ENCODE measurements around the gene ANKRD63. TPM values are rescaled to one million over a fixed set of nuclear protein-coding genes. Genes with fewer than 3 reads are reported as not detected.

The ANKRD63 gene
- total and polyA plus RNA-seq, 10 donors: not detected

GRCh38 chr15:40272485-40273056 is 10.3 kb downstream of the ANKRD63 start:
- Histone ChIP-seq H3K4me3 (no peak overlapping the region), H3K9me3 (no peaks in the 10 kb centered on the region), H3K4me1 (peaks cover 0 to 29% (median 8%) of the 10 kb centered on the region in 6 donors), H3K27ac (no peak overlapping the region), H3K27me3 (replicated peaks in 1 of 7) (peaks cover 0 to 14% (median 0%) of the 10 kb centered on the region in 7 donors), H3K36me3 (no peaks in the 10 kb centered on the region)
- peak in 2 of 11 experiments; percentile 12 to 17 for TF ChIP-seq CTCF (IDR thresholded peaks at IDR 0.05 in 8 of 11, conservative IDR thresholded peaks at IDR 0.05 in 3 of 11)
- TF ChIP-seq POLR2AphosphoS5 (IDR thresholded peaks at IDR 0.05): no peak
- 66 to 82% (median 76%) methylated on average over 9 to 20 of the region's 20 CpGs for WGBS, 5 donors
- no peak for DNase-seq
- intact Hi-C loops (cut with DNase I; ENCODE audit: low total_unique reads): loop anchor here (5.0 kb wide), 1 partner anchor 55 kb away; no protein-coding TSS in a partner anchor

GRCh38 chr15:40271685-40272484 is 11.0 kb downstream of the ANKRD63 start:
- intact Hi-C loops (cut with DNase I; ENCODE audit: low total_unique reads): loop anchor here (5.0 kb wide), 1 partner anchor 55 kb away; no protein-coding TSS in a partner anchor
- peaks cover 0 to 11% (median 0%) of the 10 kb centered on the region in 7 donors for H3K27me3 ChIP-seq (replicated peaks in 1 of 7)
- H3K4me1 ChIP-seq: peaks cover 0 to 23% (median under 1%) of the 10 kb centered on the region in 6 donors
- no peak for TF ChIP-seq POLR2AphosphoS5 (IDR thresholded peaks at IDR 0.05)
- TF ChIP-seq POLR2A (IDR thresholded peaks at IDR 0.05): no peak
- H3K4me3 ChIP-seq: no peak overlapping the region
- DNase-seq: no peak
- H3K36me3 ChIP-seq: no peaks in the 10 kb centered on the region
- WGBS, 5 donors: 84 to 92% (median 87%) methylated on average over 12 to 25 of the region's 25 CpGs
- no peak overlapping the region for H3K27ac ChIP-seq
- H3K9me3 ChIP-seq: no peaks in the 10 kb centered on the region

GRCh38 chr15:40270246-40270995 is 12.4 kb downstream of the ANKRD63 start:
- H3K4me3 ChIP-seq: no peak overlapping the region
- TF ChIP-seq POLR2A (IDR thresholded peaks at IDR 0.05) (no peak), POLR2AphosphoS5 (IDR thresholded peaks at IDR 0.05) (no peak), CTCF (IDR thresholded peaks at IDR 0.05 in 8 of 11, conservative IDR thresholded peaks at IDR 0.05 in 3 of 11) (no peak)
- H3K36me3 ChIP-seq: no peaks in the 10 kb centered on the region
- no peak overlapping the region for H3K27ac ChIP-seq
- H3K9me3 ChIP-seq: no peaks in the 10 kb centered on the region
- no peak for DNase-seq
- intact Hi-C loops (cut with DNase I; ENCODE audit: low total_unique reads): loop anchor here (5.0 kb wide), 1 partner anchor 53 kb away; no protein-coding TSS in a partner anchor
- H3K4me1 ChIP-seq: peaks cover 0 to 10% (median 0%) of the 10 kb centered on the region in 6 donors
- peaks cover 0 to under 1% (median 0%) of the 10 kb centered on the region in 7 donors for H3K27me3 ChIP-seq (replicated peaks in 1 of 7)
- 77 to 90% (median 81%) methylated on average over 9 to 11 of the region's 11 CpGs for WGBS, 5 donors

GRCh38 chr15:40269604-40270003 is 13.3 kb downstream of the ANKRD63 start:
- Histone ChIP-seq H3K4me1 (peaks cover 0 to 4% (median 0%) of the 10 kb centered on the region in 6 donors), H3K4me3 (no peak overlapping the region), H3K27ac (no peak overlapping the region), H3K9me3 (no peaks in the 10 kb centered on the region), H3K36me3 (no peaks in the 10 kb centered on the region), H3K27me3 (replicated peaks in 1 of 7) (no peaks in the 10 kb centered on the region)
- no peak for DNase-seq
- WGBS, 5 donors: 68 to 90% (median 80%) methylated on average over 4 of the region's 4 CpGs
- intact Hi-C loops (cut with DNase I; ENCODE audit: low total_unique reads): loop anchor here (5.0 kb wide), 1 partner anchor 52 kb away; no protein-coding TSS in a partner anchor
- TF ChIP-seq CTCF (IDR thresholded peaks at IDR 0.05 in 8 of 11, conservative IDR thresholded peaks at IDR 0.05 in 3 of 11): no peak
- no peak for TF ChIP-seq POLR2A (IDR thresholded peaks at IDR 0.05)
- no peak for TF ChIP-seq POLR2AphosphoS5 (IDR thresholded peaks at IDR 0.05)
